K562 (cell line): ENCODE measurements around the gene IDUA. TPM values are rescaled to one million over a fixed set of nuclear protein-coding genes. Genes with fewer than 3 reads are reported as not detected.

Experiments
- ATAC-seq: fragments of 200-7000 bp; cut with Tn5 transposase; 3 replicates; pipeline ENCODE4 v1.9.1; 2020; ENCODE audit warnings: moderate library complexity
- BruUV-seq: library from RNA; stranded (reverse); fragments of 400-500 nt; replicated peaks from 2 replicates; lab custom pipeline; 2021; lab: Mats Ljungman, UMichigan
- CTCF ChIA-PET: fragments of 300-600 bp; formaldehyde crosslinking; extraction: SDS; loops from one replicate; lab custom pipeline; 2021; ENCODE audit warnings: low intra/inter-chr PET ratio; lab: Yijun Ruan, JAX
- POLR2A ChIA-PET: fragments of 300-600, 350-650 bp; sonication (Branson Sonifier 250); formaldehyde crosslinking; extraction: SDS; loops from one replicate; lab custom pipeline; 2021; ENCODE audit warnings: antibody characterized with exemption, inconsistent platforms; lab: Yijun Ruan, JAX
- DNase-seq, 4 experiments: peaks; one replicate each; pipeline versions ENCODE4 v3.0.0 to v3.0.0-alpha.2; 2011 to 2018; ENCODE audit warnings: low spot score in 3 of 4, mixed read lengths in 3 of 4; ENCODE audit errors: extremely low read depth in 1 of 4
- FAIRE-seq: peaks from 2 replicates; lab custom pipeline; 2011; peaks lifted over from hg19 to GRCh38; lab: Jason Lieb, UNC
- H2AFZ ChIP-seq: 2 replicates; pipeline ENCODE4 v1.6.0; 2011; ENCODE audit warnings: low read depth, low read length, control low read depth, inconsistent platforms
- H3K27ac ChIP-seq: fragments of 200-600 bp; 3 replicates; pipeline ENCODE4 v1.8.0; 2011; ENCODE audit warnings: low read depth, mild to moderate bottlenecking, control low read depth, inconsistent platforms, low read length, moderate library complexity, mixed read lengths; ENCODE audit errors: extremely low read depth
- H3K27me3 ChIP-seq, 2 experiments: fragments of 300-600 bp in 1 of 2; 2 replicates in 1 of 2; 3 replicates in 1 of 2; pipeline versions ENCODE4 v1.6.0 to v1.8.0; 2011; ENCODE audit warnings: inconsistent platforms in 2 of 2, low read length in 2 of 2, mild to moderate bottlenecking in 1 of 2, mixed read lengths in 1 of 2, moderate library complexity in 1 of 2; ENCODE audit not compliant: control insufficient read depth in 2 of 2, insufficient read depth in 2 of 2
- H3K36me3 ChIP-seq: fragments of 300-600 bp; 3 replicates; pipeline ENCODE4 v1.8.0; 2011; ENCODE audit warnings: mild to moderate bottlenecking, low read length, inconsistent platforms; ENCODE audit not compliant: control insufficient read depth, insufficient read depth
- H3K4me1 ChIP-seq, 2 experiments: fragments of 200-600 bp in 1 of 2; replicated peaks in 1 of 2; 2 replicates in 1 of 2; 3 replicates in 1 of 2; pipeline versions ENCODE4 v1.5.1 to v1.8.0; 2011; ENCODE audit warnings: inconsistent platforms in 2 of 2, low read length in 2 of 2, mild to moderate bottlenecking in 1 of 2, mixed read lengths in 1 of 2, moderate library complexity in 1 of 2; ENCODE audit not compliant: control insufficient read depth in 2 of 2, insufficient read depth in 2 of 2
- H3K4me2 ChIP-seq: 2 replicates; pipeline ENCODE4 v1.6.1; 2011; ENCODE audit warnings: low read length, control low read depth, inconsistent platforms, mixed read lengths; ENCODE audit not compliant: insufficient read depth
- H3K4me3 ChIP-seq: fragments of 200-600 bp; sonication (generic), shearing (Covaris generic); 2 replicates; pipeline ENCODE4 v1.5.1; 2016; ENCODE audit warnings: control low read depth, inconsistent platforms
- H3K79me2 ChIP-seq: fragments of 200-600 bp; 3 replicates; pipeline ENCODE4 v1.8.0; 2011; ENCODE audit warnings: low read length, inconsistent platforms; ENCODE audit not compliant: control insufficient read depth, insufficient read depth
- H3K9ac ChIP-seq, 2 experiments: 2 replicates each; pipeline versions ENCODE4 v1.6.0 to v1.6.1; 2011; ENCODE audit warnings: low read depth in 2 of 2, low read length in 2 of 2, control low read depth in 1 of 2, inconsistent platforms in 1 of 2, mild to moderate bottlenecking in 1 of 2, mixed read lengths in 1 of 2; ENCODE audit not compliant: insufficient read depth in 1 of 2
- H3K9me1 ChIP-seq: one replicate; pipeline ENCODE4 v1.6.0; 2011; ENCODE audit warnings: inconsistent platforms, mild to moderate bottlenecking, low read length, moderate library complexity; ENCODE audit not compliant: control insufficient read depth, insufficient read depth
- H3K9me3 ChIP-seq: replicated peaks from 2 replicates; pipeline ENCODE4 v1.5.1; 2011; ENCODE audit warnings: low read depth, low read length, inconsistent platforms; ENCODE audit not compliant: control insufficient read depth, insufficient read depth
- H4K20me1 ChIP-seq: replicated peaks from 2 replicates; pipeline ENCODE4 v1.6.1; 2011; ENCODE audit warnings: low read length, inconsistent platforms, mixed read lengths; ENCODE audit not compliant: control insufficient read depth, insufficient read depth
- POLR2G ChIP-seq: fragments of 200-400 bp; formaldehyde crosslinking; IDR thresholded peaks from 2 replicates; pipeline ENCODE4 v1.6.1; 2017; ENCODE audit warnings: low read depth, mild to moderate bottlenecking, antibody characterized with exemption, low read length, moderate library complexity
- TRIM24 ChIP-seq, 2 experiments: fragments of 450-650 bp; IDR thresholded peaks; 2 replicates each; pipeline ENCODE4 v1.6.1; 2016
- WGBS: fragments of 100-300 bp; shearing (Covaris generic); methylation state at CpG from one replicate; pipeline ENCODE4 v1.1.6; 2016; ENCODE audit warnings: low coverage, mixed read lengths; ENCODE audit not compliant: insufficient coverage; ENCODE audit errors: missing lambda C conversion rate; 5-methylcytosine and 5-hydroxymethylcytosine counted together
- in situ Hi-C: fragments of 300-500 bp; cut with MboI; formaldehyde crosslinking; loops from 4 replicates; pipeline ENCODE4 v1.15.0; 2018; ENCODE audit warnings: inconsistent platforms, mixed read lengths
- intact Hi-C: fragments of 100-400 bp; cut with micrococcal nuclease; formaldehyde crosslinking; loops from 2 replicates; pipeline ENCODE4 v1.14.2; 2022
- polyA plus RNA-seq, 8 experiments: library from polyadenylated mRNA; depleted of rRNA in 4 of 8; stranded (reverse) in 5 of 8; unstranded in 3 of 8; fragments of >200 nt; fragmentation: Nextera tagmentation in 2 of 8; fragmentation: Illumina TruSeq in 1 of 8; extraction: Ambion mirVana in 2 of 8; extraction: Trizol in 1 of 8; gene quantifications; 2 replicates each; pipeline versions ENCODE4 v1.2.1 to v1.2.3, GENCODE V29; 2011 to 2014; ENCODE audit warnings: inconsistent platforms in 1 of 8, missing spikeins in 1 of 8
- total RNA-seq, 7 experiments: library from RNA; depleted of rRNA in 6 of 7; stranded (reverse); fragments of >200 nt in 6 of 7; fragmentation: Illumina TruSeq in 2 of 7; extraction: Trizol in 2 of 7; gene quantifications; 2 replicates each; pipeline versions ENCODE4 v1.2.1 to v1.2.3, GENCODE V29; 2011 to 2021; ENCODE audit warnings: low replicate concordance in 1 of 7

The IDUA gene
- total and polyA plus RNA-seq, 9 of the 15 experiments (the other 6 are each of a cell fraction or from before 2014, with no cell fraction given): 0.04 to 16.1 (median 1.2) TPM

GRCh38 chr4:962231-963208, 24.3 kb upstream of the IDUA start:
- H3K4me2 ChIP-seq: no peak overlapping the region
- no peaks in the 10 kb centered on the region for H3K79me2 ChIP-seq

More at GRCh38 chr4:962231-963208, 24.3 kb upstream of the IDUA start:
- peaks cover 26% of the 10 kb centered on the region; the same call in 1 of the 3 replicates for H3K36me3 ChIP-seq
- no peak overlapping the region for H2AFZ ChIP-seq
- CTCF ChIA-PET: no interaction called here
- no peaks in the 10 kb centered on the region for H3K9me3 ChIP-seq
- DNase-seq: no peak
- no peak for TF ChIP-seq TRIM24 (IDR thresholded peaks at IDR 0.05)
- TF ChIP-seq POLR2G: peak; percentile 57
- TF ChIP-seq, all 486 proteins: peak for 1
- H4K20me1 ChIP-seq: no peaks in the 10 kb centered on the region
- in situ Hi-C loops (no loop called here), intact Hi-C loops (no loop called here)
- POLR2A ChIA-PET: interaction anchor here (0.6 to 1.3 kb wide), 2 partner anchors 30 to 397 kb away, joined by 3 to 4 read pairs; partner anchors contain the start of genes GAK and TMEM175
- ATAC-seq (no peak), FAIRE-seq (no peak)
- no TSS peak for BruUV-seq
- no peak overlapping the region; a peak in 1 of 4 replicates for H3K9ac ChIP-seq
- H3K27me3 ChIP-seq: no peaks in the 10 kb centered on the region
- H3K27ac ChIP-seq: no peak overlapping the region
- no peaks in the 10 kb centered on the region for H3K9me1 ChIP-seq
- H3K4me1 ChIP-seq: peaks cover 0 to 46% of the 10 kb centered on the region in 2 experiments; a peak in 2 of 5 replicates
- no peak overlapping the region for H3K4me3 ChIP-seq
- WGBS: 93% methylated on average over 34 of the region's 54 CpGs
